GM21526 (cell line): Measurements from ENCODE around the gene ULBP3.
"Not testable (repeated sequence)": the region's sequence is repeated elsewhere in the genome, so short reads cannot be mapped to it uniquely, and the experiment has no call there.

Source experiments
- ATAC-seq: cut with Tn5 transposase; IDR thresholded peaks from one replicate; pipeline ENCODE4 v1.9.1; 2021; ENCODE audit warnings: moderate library complexity; ENCODE audit not compliant: unreplicated experiment, low FRiP score

Gene ULBP3

DNA sequence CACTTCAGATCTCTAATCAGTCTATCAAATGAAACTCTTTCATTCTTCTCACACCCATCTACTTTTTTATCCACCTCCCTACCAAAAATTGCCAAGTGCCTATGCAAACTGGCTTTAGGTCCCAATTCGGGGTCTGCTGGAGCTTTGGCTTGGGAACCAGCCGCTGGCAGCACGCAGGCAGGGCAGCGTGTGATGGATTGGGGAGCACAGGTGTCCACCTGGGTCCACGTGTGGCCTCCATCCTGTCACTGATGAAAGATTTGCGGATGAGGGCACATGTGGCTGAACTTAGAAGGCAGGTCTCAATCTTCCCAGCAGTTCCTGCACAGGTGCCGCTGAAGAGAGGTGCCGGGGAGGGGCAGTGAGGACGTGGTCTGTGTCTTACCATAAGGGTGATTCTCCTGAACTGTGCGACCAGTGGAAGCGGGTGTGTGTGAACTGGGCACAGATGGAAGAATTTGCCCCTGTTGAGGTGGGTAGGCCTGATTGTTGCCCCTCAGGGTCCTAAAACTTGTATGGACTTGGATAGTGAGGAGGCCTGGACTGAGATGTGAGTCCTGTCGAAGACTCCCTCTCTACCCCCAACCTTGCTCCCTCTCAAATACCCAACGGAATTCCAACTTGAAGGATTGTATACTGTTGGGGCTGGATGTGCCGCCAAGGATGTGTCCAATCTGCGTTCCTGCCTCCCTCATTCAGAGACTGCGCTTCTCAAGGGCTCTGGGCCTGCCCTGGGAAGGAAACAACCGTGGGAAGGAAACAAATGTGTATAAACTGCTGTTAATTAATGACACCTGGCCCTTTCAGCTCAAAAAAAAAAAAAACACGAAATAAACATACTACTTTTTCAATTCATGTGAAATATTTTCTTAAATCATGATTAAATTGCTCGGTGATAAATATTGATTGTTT, 25.2 kb downstream of the ULBP3 start:
- no peak for ATAC-seq

DNA sequence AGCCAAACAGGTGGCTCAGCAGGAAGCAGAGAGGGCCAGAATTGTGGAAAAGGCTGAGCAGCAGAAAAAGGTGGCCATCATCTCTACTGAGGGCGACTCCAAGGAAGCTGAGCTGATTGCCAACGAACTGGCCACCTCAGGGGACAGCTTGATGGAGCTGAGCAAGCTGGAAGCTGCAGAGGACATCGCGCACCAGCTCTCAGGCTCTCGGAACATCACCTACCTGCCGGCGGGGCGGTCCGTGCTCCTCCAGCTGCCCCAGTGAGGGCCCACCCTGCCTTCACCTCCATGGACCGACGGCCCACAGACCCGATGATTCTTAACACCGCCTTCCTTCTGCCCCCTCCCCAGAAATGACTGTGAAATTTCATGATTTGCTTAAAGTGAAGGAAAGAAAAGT, 25.8 kb downstream of the ULBP3 start:
- no peak for ATAC-seq

DNA sequence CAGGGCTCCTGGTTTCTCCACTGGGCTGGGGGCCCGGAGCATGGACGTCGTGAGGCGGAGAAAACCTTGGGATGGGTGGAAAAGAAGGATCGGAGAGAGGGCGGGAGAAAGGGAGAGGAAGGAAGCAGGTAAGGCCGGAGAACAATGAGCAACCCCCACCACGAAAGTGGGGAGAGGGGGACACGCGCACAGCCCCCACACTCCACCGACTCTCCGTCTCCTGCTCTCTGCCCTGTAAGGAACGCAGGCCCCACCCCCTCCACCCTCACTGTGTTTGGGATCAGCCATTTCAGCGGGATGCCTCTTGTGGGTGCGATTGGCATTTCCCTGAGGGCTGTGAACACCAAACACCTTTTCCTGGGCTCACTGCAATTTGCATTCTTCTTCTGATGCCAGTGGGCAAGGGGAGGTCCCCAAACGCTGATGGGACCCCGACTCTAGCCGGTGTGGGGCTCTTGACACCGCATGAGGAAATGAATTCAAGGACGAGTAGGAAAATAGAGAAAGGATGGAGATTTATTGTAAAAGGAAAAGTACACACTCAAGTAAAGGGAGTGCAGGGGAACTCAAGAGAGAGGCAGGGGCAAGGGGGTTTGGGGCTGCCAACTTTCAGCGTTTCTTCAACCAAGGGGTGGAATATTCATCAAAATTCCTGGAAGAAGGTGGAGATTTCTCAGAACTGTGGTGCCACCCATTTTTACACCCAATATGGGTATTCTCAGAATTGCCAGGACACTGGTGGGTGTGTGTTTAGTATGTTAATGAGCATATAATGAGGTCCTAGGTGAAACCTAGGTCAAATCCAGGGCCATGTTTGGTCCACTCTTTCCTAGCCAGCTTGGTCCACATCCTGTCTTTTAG, 30.5 kb downstream of the ULBP3 start:
- no peak for ATAC-seq

DNA sequence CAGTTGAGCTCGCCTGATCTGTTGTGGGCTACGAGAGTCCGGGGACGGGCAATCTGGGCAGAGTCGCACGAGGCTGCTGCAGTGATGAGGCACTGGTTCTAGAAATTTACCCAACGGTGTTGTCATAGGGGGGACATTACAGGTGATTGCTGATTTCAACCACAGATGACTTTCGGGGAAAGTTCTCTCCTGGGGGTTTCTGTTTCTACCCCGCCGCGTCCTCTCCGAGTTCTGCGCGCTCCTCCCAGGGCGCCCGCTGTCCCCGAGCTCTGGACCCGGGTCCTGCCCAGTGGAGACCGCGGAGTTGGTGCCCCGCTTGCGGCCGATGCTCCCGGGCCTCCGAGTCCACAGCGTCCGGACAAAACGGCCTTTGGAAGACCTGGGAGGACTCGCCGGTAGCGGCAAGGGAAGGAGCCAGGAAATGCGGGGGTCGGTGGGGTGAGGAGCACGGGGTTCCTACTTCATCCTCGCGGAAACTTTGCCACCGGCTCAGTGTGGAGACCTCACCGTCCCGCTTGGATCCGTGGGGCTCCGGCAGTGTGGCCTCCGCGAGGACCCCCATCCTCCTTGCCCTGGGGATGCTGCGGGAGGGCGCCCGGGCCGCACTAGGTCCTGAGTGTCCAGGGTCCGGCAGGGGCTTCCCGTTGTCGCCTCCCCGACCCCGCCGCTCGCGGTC, 31.3 kb downstream of the ULBP3 start:
- no peak for ATAC-seq

DNA sequence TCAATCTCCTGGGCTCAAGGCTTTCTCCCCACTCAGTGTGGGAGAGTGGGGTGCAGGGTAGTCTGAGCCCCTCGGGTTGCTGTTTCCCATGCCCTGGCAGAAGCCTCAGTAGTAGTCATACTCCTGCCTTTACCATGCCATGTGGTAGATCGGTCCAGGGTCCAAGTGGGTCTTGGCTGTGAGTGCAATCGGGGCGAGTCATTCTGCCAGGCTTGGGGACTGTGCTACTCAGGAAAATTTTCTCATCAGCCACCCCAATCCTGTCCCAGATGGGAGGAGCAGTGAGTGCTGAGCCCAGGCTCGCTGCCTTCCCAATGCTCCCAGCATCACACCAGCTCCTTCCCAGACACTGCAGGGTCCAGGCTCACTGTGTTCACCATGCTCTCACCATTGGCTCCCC, 32.8 kb downstream of the ULBP3 start:
- ATAC-seq, result no peak

DNA sequence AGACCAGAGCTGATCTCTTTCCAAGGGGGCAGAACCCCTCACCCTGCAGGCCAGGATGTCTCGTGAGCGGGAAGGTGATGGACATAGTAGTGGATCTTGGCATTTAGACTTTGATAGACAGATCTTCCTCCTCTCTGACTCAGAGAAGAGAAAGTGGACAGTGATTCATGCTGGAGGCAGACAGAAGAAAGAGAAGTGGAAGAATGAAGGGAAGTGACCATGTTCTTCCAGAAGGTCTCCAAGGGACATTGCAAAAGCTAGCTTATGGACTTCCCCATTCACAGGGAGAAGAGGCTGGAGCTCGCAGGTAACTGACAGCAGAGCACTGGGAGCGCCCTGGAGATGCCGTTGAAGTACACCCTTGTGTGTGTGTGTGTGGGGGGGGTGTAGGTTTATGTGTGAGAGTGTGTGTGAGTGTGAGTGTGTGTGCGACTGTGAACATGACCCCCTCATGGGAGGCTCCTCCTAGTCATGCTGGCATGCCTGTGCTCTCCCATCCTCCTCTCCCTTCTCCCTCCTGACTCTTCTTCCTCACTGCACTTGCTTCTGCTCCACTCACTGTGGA, 35.6 kb downstream of the ULBP3 start:
- ATAC-seq, result no peak

DNA sequence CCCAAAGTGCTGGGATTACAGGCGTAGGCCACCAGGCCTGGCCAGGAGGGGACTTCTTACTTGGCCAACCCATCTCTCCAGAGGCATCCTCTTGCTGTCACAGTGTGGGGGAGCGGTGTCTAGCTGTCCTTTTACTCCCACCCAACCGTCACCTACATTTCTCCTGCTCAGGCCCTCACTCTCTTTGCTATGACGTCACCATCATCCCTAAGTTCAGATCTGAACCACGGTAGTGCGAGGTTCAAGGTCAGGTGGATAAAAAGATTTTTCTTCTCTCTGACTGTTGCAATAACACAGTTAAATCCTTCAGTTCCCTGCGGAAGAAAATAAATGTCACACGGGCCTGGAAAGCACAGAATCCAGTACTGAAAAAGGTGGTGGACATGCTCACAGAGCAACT, 36.3 kb downstream of the ULBP3 start:
- ATAC-seq, result no peak

DNA sequence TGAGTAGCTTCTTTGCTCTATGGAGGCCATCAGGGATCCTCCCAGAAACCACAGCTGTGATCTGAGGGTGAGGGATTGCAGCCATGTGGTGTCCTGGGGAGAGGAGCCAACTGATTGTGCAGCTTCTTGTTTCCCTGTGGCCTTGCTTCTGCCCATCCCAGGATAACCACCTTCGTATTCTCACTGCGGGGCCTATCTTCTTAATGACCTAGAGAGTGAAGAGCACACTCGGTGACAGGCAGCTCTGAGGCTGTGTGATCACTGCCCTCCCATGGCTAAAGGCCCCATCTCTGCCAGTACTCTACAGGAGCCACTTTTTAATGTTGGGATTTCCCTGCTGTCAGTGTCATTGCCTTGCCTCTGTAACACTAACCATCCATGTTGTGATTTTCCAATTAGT, 38.3 kb downstream of the ULBP3 start:
- ATAC-seq, result no peak

DNA sequence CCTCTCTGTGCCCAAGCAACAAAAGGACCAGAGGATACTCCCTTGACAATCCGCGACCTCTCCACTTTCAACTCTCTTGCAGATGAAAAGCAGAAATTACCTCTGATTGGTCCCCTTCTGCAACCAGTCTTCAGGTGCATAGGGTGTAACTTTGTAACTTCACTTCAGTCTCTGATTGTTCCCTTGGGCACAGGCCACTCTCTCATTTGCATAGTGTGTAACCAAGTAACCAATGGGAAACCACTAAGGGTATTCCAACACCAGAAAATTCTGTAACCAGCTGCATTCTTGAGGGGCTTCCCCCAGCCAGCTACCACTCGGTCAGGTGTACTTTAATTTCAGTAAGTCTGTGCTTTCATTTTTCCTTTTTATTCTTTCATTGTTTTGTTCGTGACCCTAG, 39.2 kb downstream of the ULBP3 start:
- ATAC-seq, result no peak

DNA sequence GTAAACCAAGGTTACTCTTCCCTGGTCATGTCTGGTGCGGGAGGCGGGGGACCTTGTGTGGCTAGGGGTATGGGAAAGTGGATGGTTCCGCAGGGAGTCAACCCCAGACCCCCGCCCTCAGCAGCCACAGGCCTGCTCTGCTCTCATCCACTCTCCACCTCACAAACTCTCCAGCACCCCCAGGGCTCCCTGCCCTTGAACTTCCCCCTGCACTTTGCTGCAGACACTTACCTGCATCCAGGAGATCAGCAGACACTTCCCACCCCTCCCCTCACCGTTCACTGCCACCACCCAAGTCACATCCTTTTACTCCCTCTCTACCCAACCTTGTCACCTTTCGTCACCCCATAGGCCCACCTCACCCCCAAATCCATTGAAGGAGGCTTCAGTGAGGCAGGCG, 39.6 kb downstream of the ULBP3 start:
- no peak for ATAC-seq

DNA sequence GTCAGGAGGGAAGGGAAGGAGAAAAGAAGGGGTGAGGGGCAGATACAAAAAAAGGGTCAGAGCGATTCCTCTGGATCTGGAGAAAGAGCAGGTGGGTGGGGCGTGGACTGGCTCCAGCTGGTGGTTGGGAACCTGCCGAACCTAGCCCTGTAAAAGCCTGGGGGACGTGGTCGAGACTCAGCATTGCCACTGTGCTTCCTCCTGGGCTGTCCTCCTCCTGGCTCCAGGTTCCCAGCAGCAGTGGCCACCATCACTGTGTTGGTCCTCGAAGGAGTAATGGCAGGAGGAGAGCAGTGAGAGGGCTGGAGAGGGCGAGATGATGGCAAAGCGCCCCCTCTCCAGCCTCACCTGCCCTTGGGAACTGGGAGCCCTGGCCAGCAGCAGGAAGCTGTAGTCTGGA, 40.1 kb downstream of the ULBP3 start:
- ATAC-seq, result no peak

DNA sequence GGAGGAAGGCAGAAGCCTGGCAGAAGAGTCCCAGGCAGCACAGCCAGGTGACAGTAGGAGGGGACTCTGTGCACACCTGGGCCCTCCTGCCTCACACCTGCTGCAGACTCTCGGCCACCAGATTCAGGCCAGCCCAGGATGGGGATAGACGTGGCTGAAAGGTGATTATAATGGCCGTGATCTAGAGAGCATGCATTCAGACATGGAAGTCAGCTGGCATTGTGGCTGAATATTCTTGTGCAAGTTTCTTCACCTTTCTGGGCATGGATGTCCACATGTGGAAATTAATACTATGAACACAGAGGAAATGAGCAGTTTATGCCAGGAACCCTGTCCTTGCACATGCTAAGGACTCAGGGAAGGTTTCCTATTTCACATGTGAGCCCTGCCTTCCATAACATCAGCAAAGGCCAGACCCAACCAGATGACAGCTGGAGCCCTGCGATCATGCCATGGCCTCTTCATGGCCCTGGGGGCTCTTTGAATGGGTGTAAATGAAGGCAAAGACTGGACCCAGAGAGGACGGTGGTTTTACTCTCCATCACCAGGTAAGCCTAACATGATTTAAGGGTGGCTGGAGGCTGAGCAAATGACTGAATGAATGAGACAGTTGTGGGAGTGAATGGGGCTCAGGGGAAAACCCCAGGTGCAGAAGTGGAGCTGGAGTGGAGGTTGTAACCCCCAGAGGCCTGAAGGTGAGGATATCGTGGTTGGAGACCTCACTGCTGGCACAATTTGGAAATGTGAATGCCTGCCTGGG, 40.9 kb downstream of the ULBP3 start:
- no peak for ATAC-seq

DNA sequence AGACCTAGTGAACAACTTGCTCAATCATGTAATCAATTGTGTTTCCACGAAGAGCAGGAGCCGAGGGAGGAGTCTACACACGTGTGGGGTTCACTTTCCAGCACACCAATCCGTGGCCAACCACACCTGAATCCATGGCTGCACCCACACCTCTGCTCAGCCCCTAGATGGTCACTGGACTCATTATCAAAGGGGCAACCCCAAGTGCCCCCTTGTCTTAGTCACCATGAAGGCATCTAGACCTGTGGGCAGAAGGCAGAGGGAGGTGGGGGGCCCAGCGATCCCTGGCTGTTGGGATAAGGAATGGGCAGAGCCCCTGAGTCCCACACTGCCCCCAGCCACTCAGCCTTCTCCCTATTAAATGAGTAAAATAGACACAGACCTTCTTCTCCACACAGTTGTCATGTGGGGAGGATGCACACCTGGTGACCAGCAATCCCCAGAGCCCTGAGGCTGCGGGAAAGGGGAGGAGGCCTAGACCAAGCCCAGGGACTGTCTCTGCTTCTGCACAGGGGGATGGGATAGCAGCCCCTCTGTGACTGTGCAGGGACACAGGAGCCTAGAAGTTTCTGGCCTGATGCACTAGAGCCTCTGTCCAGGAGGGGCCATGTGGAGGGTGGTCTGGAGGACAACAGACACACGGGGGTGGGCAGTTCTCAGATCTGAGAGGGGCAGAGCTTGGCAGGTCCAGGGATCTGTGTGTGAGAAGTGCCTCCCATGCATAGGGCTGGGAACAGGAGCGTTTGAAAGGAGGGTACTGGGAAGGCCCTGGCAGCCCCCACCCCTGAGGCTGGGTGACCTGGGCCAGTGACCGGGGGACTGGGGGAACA, 41.7 kb downstream of the ULBP3 start:
- ATAC-seq, result no peak

DNA sequence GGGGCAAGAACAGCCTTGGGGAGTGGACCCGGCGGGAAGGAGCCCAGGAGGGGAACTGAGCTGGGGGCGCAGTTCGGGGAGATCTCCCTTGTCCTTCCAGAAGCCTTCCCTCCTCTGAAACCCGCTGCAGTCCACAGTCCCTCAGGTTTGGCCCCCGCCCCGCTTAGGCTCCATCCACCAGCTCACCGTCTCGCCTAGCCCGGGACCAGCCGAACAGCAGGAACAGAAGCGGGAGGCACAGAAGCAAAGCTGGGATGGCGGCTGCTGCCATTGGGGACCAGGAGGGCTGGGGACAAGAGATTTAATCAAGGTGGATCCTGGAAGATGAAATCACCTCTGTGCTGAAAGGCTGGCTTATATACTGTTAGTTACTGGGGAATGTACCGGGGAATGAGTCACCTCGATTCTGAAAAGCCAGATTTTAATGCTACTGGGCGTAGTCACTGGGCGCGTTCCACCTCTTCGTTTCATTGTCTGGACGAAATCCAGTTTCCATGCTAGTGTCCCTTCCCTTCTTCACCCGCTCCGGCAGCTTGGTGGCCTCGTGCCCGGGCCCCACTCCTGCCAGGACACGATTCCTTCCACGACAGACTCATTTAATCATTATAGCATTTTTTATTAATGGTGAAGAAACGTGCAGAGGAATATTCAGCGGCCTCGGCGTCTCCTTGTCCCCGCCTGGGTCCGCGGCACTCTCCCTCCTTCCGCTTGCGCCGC, 43.6 kb downstream of the ULBP3 start, which contains the start of gene RAET1L:
Gene RAET1L (minus strand): TSS at position 332 of the 717 bp plus-strand sequence. CDS start 61 bp downstream, at position 271.
- no peak for ATAC-seq

DNA sequence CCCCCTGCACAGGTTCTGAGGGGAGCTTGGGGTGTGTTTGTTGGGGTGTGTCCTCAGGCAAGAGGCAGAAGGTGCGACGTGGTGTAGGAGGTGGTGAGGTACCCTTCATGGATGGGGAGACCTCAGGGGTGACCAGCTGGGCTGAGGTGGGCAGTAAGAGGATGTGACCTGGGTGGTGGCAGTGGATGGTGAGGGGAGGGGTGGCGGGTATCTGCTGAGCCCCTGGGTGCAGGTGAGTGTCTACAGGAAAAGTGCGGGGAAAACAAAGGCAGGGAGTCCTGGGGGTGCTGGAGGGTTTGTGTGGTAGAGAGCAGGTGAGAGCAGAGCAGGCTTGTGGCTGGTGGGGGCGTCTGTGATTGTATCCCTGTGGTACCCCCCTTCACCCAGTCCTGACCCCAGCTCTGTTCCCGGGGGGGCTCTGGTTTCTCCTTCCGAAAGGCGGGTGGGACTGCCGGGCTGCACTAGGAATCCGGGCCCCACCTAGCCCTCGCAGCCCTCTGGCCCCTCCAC, 44.2 kb downstream of the ULBP3 start:
- ATAC-seq, result no peak

DNA sequence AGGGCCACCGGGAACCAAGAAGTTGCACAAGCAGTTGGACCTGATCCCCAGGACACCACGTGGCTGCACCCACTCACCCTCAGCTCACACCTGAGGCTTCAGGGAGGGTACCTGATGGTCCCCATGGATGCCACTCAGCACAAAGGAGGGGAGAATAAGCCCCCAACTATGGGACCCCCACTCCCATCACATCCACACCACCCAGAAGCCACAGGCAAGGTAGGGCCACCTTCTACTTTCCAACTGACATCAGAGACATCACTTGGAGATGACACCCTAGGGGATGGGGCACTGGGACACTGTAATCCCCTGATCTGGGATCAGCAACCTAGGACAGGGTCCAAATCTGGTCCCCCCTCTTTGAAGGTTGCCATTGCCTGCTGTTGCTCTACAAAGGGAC, 44.9 kb downstream of the ULBP3 start:
- ATAC-seq, result not testable (repeated sequence)

DNA sequence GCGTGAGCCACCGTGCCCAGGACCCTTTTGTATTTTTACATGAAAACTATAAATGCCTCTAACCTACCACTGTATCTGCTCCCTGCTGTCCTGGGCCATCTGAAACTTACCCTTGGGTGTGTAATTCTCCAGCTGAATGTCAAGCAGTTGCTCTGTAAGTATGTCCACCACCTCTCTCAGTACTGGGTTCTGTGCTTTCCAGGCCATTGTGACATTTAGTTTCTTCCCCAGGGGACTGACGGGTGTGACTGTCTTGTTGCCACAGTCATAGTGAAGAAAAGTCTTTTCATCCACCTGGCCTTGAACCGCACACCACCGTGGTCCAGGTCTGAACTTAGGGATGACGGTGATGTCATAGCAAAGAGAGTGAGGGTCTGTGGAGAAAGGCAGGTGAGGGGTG, 47.1 kb downstream of the ULBP3 start:
- ATAC-seq, result not testable (repeated sequence)
